Activated T-helper 1 cell treated with anti-CD3 and anti-CD28 coated beads, Interleukin-12 subunit alpha, Interleukin-12 subunit beta, Interleukin-2, Interleukin-4 antibody, amounts not matched to agents 30 ng/mL and 10 ng/mL and 1 ng/mL, durations not matched to agents 14 hours and 24 hours and 36 hours (primary cell): ENCODE data around the gene C3. TPM values are rescaled to one million over a fixed set of nuclear protein-coding genes. Genes with fewer than 3 reads are reported as not detected.
"Not testable (repeated sequence)": the region's sequence is repeated elsewhere in the genome, so short reads cannot be mapped to it uniquely, and the experiment has no call there.

Experiments used
- DNase-seq: peaks from one replicate; pipeline ENCODE4 v3.0.0; 2021; ENCODE audit warnings: low spot score
- H3K27ac Mint-ChIP-seq: one replicate; pipeline ENCODE4 v1.8.0; 2021; ENCODE audit warnings: mild to moderate bottlenecking, mixed read lengths
- H3K27me3 Mint-ChIP-seq: one replicate; pipeline ENCODE4 v1.8.0; 2022; ENCODE audit warnings: mild to moderate bottlenecking, moderate library complexity, mixed read lengths; ENCODE audit not compliant: insufficient read depth
- H3K36me3 Mint-ChIP-seq: one replicate; pipeline ENCODE4 v1.8.0; 2021; ENCODE audit warnings: low read depth, mixed read lengths
- H3K4me1 Mint-ChIP-seq: one replicate; pipeline ENCODE4 v1.8.0; 2021; ENCODE audit warnings: low read depth, mixed read lengths
- H3K4me3 Mint-ChIP-seq: one replicate; pipeline ENCODE4 v1.8.0; 2021; ENCODE audit warnings: mild to moderate bottlenecking, moderate library complexity, mixed read lengths
- H3K9me3 Mint-ChIP-seq: one replicate; pipeline ENCODE4 v1.8.0; 2021; ENCODE audit warnings: mixed read lengths
- intact Hi-C: fragments of 100-400 bp; cut with micrococcal nuclease; formaldehyde crosslinking; loops from one replicate; pipeline ENCODE4 v1.15.1; 2024
- total RNA-seq: library from RNA; stranded (reverse); gene quantifications from 2 replicates; pipeline ENCODE4 v1.2.3, GENCODE V29; 2022

Gene C3
- total RNA-seq, 1 donor from 2014 or later: 6.1 TPM

- no peak overlapping the region for H3K4me3 Mint-ChIP-seq
- H3K4me1 Mint-ChIP-seq: peaks cover 14% of the 10 kb centered on the region
- H3K27me3 Mint-ChIP-seq: peaks cover 37% of the 10 kb centered on the region
- peaks cover 5% of the 10 kb centered on the region for H3K9me3 Mint-ChIP-seq
- peaks cover 4% of the 10 kb centered on the region for H3K36me3 Mint-ChIP-seq
- no peak overlapping the region for H3K27ac Mint-ChIP-seq
- intact Hi-C loops: no loop called here
- no peak for DNase-seq
Measured at GRCh38 chr19:6712692-6713670, 7.5 kb downstream of the C3 start.

GRCh38 chr19:6712231-6712630, 8.2 kb downstream of the C3 start:
- Mint-ChIP-seq H3K36me3 (peaks cover 1% of the 10 kb centered on the region), H3K27me3 (peaks cover 38% of the 10 kb centered on the region), H3K27ac (no peak overlapping the region), H3K9me3 (peaks cover under 1% of the 10 kb centered on the region), H3K4me3 (no peak overlapping the region), H3K4me1 (peaks cover 8% of the 10 kb centered on the region)
- no peak for DNase-seq
- intact Hi-C loops: no loop called here

GRCh38 chr19:6711605-6712004, 8.8 kb downstream of the C3 start:
- Mint-ChIP-seq H3K27me3 (peaks cover 38% of the 10 kb centered on the region), H3K36me3 (no peaks in the 10 kb centered on the region), H3K4me1 (peaks cover 6% of the 10 kb centered on the region), H3K4me3 (no peak overlapping the region), H3K27ac (no peak overlapping the region), H3K9me3 (no peaks in the 10 kb centered on the region)
- intact Hi-C loops: no loop called here
- DNase-seq: no peak

GRCh38 chr19:6711078-6711361, 9.4 kb downstream of the C3 start:
- Mint-ChIP-seq H3K27ac (no peak overlapping the region), H3K4me3 (no peak overlapping the region), H3K9me3 (no peaks in the 10 kb centered on the region), H3K27me3 (peaks cover 40% of the 10 kb centered on the region), H3K36me3 (no peaks in the 10 kb centered on the region), H3K4me1 (peaks cover 11% of the 10 kb centered on the region)
- intact Hi-C loops: no loop called here
- no peak for DNase-seq

- no peaks in the 10 kb centered on the region for H3K36me3 Mint-ChIP-seq
- peaks cover 11% of the 10 kb centered on the region for H3K4me1 Mint-ChIP-seq
- H3K4me3 Mint-ChIP-seq: no peak overlapping the region
- no peaks in the 10 kb centered on the region for H3K9me3 Mint-ChIP-seq
- DNase-seq: no peak
- intact Hi-C loops: no loop called here
- H3K27ac Mint-ChIP-seq: no peak overlapping the region
- peaks cover 40% of the 10 kb centered on the region for H3K27me3 Mint-ChIP-seq
Measured at GRCh38 chr19:6710273-6711077, 10.0 kb downstream of the C3 start.

GRCh38 chr19:6709549-6709948, 10.9 kb downstream of the C3 start:
- Mint-ChIP-seq H3K9me3 (no peaks in the 10 kb centered on the region), H3K4me3 (no peak overlapping the region), H3K4me1 (peaks cover 11% of the 10 kb centered on the region), H3K27ac (no peak overlapping the region), H3K27me3 (peaks cover 40% of the 10 kb centered on the region), H3K36me3 (no peaks in the 10 kb centered on the region)
- intact Hi-C loops: no loop called here
- no peak for DNase-seq

GRCh38 chr19:6708913-6709312, 11.5 kb downstream of the C3 start:
- peaks cover 11% of the 10 kb centered on the region for H3K4me1 Mint-ChIP-seq

GRCh38 chr19:6708346-6708745, 12.1 kb downstream of the C3 start:
- Mint-ChIP-seq H3K4me1 (peaks cover 11% of the 10 kb centered on the region), H3K36me3 (no peaks in the 10 kb centered on the region), H3K27me3 (peaks cover 39% of the 10 kb centered on the region), H3K4me3 (no peak overlapping the region), H3K27ac (no peak overlapping the region), H3K9me3 (no peaks in the 10 kb centered on the region)
- DNase-seq: no peak
- intact Hi-C loops: no loop called here

More at GRCh38 chr19:6708913-6709312, 11.5 kb downstream of the C3 start:
- H3K9me3 Mint-ChIP-seq, DNase-seq, H3K4me3 Mint-ChIP-seq, H3K36me3 Mint-ChIP-seq, intact Hi-C loops, H3K27ac Mint-ChIP-seq: not testable (repeated sequence)
- H3K27me3 Mint-ChIP-seq: peaks cover 40% of the 10 kb centered on the region

- Mint-ChIP-seq H3K27ac (no peak overlapping the region), H3K4me1 (peaks cover 11% of the 10 kb centered on the region), H3K4me3 (no peak overlapping the region), H3K36me3 (no peaks in the 10 kb centered on the region), H3K9me3 (no peaks in the 10 kb centered on the region), H3K27me3 (peaks cover 36% of the 10 kb centered on the region)
- DNase-seq: no peak
- intact Hi-C loops: no loop called here
Measured at GRCh38 chr19:6707658-6708018, 12.8 kb downstream of the C3 start.

- DNase-seq: no peak
Measured at GRCh38 chr19:6707011-6707657, 13.3 kb downstream of the C3 start.

GRCh38 chr19:6706633-6706958, 13.9 kb downstream of the C3 start:
- Mint-ChIP-seq H3K27me3 (peaks cover 34% of the 10 kb centered on the region), H3K9me3 (no peaks in the 10 kb centered on the region), H3K36me3 (no peaks in the 10 kb centered on the region), H3K27ac (no peak overlapping the region), H3K4me3 (no peak overlapping the region), H3K4me1 (peaks cover 11% of the 10 kb centered on the region)
- intact Hi-C loops: no loop called here
- DNase-seq: no peak

More at GRCh38 chr19:6707011-6707657, 13.3 kb downstream of the C3 start:
- Mint-ChIP-seq H3K36me3 (no peaks in the 10 kb centered on the region), H3K27ac (no peak overlapping the region), H3K4me3 (no peak overlapping the region), H3K27me3 (peaks cover 36% of the 10 kb centered on the region), H3K4me1 (peaks cover 11% of the 10 kb centered on the region), H3K9me3 (no peaks in the 10 kb centered on the region)
- intact Hi-C loops: no loop called here

GRCh38 chr19:6705931-6706632, 14.4 kb downstream of the C3 start:
- H3K4me3 Mint-ChIP-seq: no peak overlapping the region
- peaks cover 29% of the 10 kb centered on the region for H3K27me3 Mint-ChIP-seq
- H3K4me1 Mint-ChIP-seq: peaks cover 11% of the 10 kb centered on the region
- H3K27ac Mint-ChIP-seq: no peak overlapping the region
- H3K9me3 Mint-ChIP-seq: no peaks in the 10 kb centered on the region
- H3K36me3 Mint-ChIP-seq: no peaks in the 10 kb centered on the region
- intact Hi-C loops: no loop called here
- no peak for DNase-seq
